Measurements from ENCODE around the gene EXD3. TPM values are rescaled to one million over a fixed set of nuclear protein-coding genes. Genes with fewer than 3 reads are reported as not detected.

The EXD3 gene
- polyA plus RNA-seq, 1 of the 3 experiments (the other 2 are of a cell fraction) = 11.5 TPM

DNA sequence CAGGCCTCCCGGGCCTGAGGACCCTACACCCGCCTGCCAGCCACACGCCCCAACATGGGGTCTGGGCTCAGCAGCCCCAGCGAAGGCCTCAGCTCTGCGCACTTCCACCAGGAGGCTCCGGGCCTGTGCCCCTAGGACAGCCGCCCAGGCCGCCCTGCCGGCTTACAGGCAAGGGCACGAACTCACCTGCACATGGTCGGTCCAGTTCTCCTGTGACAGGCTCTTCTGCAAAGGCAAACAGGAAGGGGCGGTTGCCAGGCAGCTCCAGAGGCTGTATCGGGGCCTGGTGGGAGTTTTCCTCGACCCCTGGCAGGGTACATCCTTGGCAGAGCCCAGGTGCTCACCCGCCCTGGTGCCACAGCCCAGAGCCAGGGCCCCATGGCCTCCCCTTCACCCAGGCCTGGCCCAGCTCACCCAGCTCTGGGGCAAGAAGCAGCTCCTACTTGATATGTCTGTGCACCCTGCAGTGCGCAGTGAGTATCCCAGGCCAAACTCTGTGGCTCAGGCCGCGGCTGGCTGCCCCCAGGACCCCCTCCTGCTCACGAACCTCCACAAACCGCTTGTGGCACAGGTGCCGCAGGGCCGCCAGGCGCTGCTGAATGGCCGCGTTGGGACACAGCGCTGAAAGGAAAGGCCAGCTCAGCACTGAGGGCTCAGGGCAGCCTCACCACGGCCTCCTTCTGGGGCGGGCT lies 68.7 kb downstream of the EXD3 start (continued):
- TF ChIP-seq TAF1 (IDR thresholded peaks at IDR 0.05; ENCODE audit: borderline replicate concordance, low read depth, low read length) (no peak), GATA2 (CRISPR knock-in tag; IDR thresholded peaks at IDR 0.05) (no peak)

DNA sequence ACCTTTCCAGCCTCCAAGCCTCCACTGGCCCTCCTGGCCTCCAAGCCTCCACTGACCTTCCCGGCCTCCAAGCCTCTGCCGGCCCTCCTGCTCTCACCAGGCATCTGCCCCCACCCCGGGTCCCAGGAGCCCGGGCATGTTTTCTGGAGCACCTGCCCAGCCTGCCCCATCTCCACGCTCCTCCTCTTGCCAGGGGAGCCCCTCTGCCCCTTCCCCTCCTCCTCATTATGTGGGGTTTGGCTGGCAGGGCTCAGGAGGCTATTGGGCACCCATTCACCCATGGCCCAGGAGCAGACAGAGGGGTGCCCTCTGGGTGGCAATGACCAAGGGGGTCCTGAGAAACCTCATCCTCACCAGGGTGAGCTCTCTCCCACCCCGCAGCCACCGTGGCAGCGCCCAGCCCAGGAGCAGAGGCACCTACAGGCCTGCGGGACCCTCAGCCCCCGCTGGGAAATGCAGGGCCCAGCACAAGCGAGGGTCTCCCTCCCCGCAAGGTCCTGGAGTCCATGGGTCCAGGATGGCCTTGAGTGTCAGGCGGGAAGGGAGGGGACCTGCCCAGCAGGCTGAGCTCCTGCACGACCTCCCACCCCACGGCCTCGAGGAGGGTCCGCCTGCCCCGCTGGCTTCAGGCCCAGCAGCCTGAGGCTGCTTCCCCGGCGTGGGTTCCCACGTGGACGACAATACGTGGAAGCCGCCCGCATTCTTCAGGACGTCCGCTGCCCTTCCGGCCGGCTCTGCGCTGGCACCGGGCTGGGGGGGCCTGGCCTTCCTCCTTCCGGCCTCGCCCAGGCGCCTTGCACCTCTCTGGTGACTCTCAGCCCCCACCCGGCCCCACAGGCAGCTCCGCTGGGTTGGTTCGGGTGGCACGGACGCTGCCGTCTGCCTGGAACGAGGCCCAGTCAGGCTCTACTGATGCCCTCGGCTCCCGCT lies 69.5 kb downstream of the EXD3 start:
- Histone ChIP-seq H3K9ac (no peak overlapping the region), H3K36me3 (replicated peaks in 1 of 2; ENCODE audit: control insufficient read depth in 1 of 2, insufficient read depth in 2 of 2, low read length in 1 of 2) (no peaks in the 10 kb centered on the region), H2AFZ (ENCODE audit: low read depth) (no peak overlapping the region), H3K27me3 (ENCODE audit: insufficient read depth) (no peaks in the 10 kb centered on the region), H3K4me1 (ENCODE audit: control insufficient read depth in 1 of 2, insufficient read depth in 2 of 2, low read depth in 1 of 2, low read length in 1 of 2) (no peaks in the 10 kb centered on the region), H3K79me2 (ENCODE audit: insufficient read depth) (no peaks in the 10 kb centered on the region), H4K20me1 (ENCODE audit: insufficient read depth) (no peaks in the 10 kb centered on the region), H3K9me2 (no peaks in the 10 kb centered on the region), H3K27ac (ENCODE audit: low read depth in 2 of 2, low read length in 1 of 2) (no peak overlapping the region), H3K9me3 (no peaks in the 10 kb centered on the region), H3F3A (replicated peaks; ENCODE audit: insufficient read depth) (no peaks in the 10 kb centered on the region), H3K4me3 (ENCODE audit: low read depth in 2 of 2, low read length in 1 of 2) (no peak overlapping the region), H3K4me2 (no peak overlapping the region)
- DNase-seq = no peak
- ChIA-PET CTCF (no interaction called here), POLR2A (no interaction called here)
- TF ChIP-seq, protein P1, sequence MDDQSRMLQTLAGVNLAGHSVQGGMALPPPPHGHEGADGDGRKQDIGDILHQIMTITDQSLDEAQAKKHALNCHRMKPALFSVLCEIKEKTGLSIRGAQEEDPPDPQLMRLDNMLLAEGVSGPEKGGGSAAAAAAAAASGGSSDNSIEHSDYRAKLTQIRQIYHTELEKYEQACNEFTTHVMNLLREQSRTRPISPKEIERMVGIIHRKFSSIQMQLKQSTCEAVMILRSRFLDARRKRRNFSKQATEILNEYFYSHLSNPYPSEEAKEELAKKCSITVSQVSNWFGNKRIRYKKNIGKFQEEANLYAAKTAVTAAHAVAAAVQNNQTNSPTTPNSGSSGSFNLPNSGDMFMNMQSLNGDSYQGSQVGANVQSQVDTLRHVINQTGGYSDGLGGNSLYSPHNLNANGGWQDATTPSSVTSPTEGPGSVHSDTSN (IDR thresholded peaks at IDR 0.05) = no peak
- TF ChIP-seq MEF2A (IDR thresholded peaks at IDR 0.05; ENCODE audit: borderline replicate concordance, low read depth) (no peak), ELF1 (IDR thresholded peaks at IDR 0.05) (no peak), GABPA (IDR thresholded peaks at IDR 0.05; ENCODE audit: low read depth) (no peak), TEAD4 (IDR thresholded peaks at IDR 0.05; ENCODE audit: borderline replicate concordance, insufficient read depth) (no peak), TCF12 (IDR thresholded peaks at IDR 0.05) (no peak), NFIC (IDR thresholded peaks at IDR 0.05; ENCODE audit: borderline replicate concordance) (no peak), SIN3A (IDR thresholded peaks at IDR 0.05; ENCODE audit: borderline replicate concordance, low read depth, low read length) (no peak), GATA2 (CRISPR knock-in tag; IDR thresholded peaks at IDR 0.05) (no peak), SMC3 (IDR thresholded peaks at IDR 0.05; ENCODE audit: low read depth, low read length) (no peak), RCOR1 (IDR thresholded peaks at IDR 0.05; ENCODE audit: low read length) (no peak)
- TF ChIP-seq, protein P2, sequence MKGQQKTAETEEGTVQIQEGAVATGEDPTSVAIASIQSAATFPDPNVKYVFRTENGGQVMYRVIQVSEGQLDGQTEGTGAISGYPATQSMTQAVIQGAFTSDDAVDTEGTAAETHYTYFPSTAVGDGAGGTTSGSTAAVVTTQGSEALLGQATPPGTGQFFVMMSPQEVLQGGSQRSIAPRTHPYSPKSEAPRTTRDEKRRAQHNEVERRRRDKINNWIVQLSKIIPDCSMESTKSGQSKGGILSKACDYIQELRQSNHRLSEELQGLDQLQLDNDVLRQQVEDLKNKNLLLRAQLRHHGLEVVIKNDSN (IDR thresholded peaks at IDR 0.05; ENCODE audit: borderline replicate concordance, low read depth) = no peak
- TF ChIP-seq, protein P3, sequence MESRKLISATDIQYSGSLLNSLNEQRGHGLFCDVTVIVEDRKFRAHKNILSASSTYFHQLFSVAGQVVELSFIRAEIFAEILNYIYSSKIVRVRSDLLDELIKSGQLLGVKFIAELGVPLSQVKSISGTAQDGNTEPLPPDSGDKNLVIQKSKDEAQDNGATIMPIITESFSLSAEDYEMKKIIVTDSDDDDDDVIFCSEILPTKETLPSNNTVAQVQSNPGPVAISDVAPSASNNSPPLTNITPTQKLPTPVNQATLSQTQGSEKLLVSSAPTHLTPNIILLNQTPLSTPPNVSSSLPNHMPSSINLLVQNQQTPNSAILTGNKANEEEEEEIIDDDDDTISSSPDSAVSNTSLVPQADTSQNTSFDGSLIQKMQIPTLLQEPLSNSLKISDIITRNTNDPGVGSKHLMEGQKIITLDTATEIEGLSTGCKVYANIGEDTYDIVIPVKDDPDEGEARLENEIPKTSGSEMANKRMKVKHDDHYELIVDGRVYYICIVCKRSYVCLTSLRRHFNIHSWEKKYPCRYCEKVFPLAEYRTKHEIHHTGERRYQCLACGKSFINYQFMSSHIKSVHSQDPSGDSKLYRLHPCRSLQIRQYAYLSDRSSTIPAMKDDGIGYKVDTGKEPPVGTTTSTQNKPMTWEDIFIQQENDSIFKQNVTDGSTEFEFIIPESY (IDR thresholded peaks at IDR 0.05; ENCODE audit: borderline replicate concordance, low read depth) = no peak
- TF ChIP-seq, protein P4, sequence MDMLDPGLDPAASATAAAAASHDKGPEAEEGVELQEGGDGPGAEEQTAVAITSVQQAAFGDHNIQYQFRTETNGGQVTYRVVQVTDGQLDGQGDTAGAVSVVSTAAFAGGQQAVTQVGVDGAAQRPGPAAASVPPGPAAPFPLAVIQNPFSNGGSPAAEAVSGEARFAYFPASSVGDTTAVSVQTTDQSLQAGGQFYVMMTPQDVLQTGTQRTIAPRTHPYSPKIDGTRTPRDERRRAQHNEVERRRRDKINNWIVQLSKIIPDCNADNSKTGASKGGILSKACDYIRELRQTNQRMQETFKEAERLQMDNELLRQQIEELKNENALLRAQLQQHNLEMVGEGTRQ (IDR thresholded peaks at IDR 0.05; ENCODE audit: borderline replicate concordance, low read depth, low read length) = no peak
- TF ChIP-seq, protein P5, sequence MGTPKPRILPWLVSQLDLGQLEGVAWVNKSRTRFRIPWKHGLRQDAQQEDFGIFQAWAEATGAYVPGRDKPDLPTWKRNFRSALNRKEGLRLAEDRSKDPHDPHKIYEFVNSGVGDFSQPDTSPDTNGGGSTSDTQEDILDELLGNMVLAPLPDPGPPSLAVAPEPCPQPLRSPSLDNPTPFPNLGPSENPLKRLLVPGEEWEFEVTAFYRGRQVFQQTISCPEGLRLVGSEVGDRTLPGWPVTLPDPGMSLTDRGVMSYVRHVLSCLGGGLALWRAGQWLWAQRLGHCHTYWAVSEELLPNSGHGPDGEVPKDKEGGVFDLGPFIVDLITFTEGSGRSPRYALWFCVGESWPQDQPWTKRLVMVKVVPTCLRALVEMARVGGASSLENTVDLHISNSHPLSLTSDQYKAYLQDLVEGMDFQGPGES (IDR thresholded peaks at IDR 0.05; ENCODE audit: low read depth, low read length) = no peak
- TF ChIP-seq, protein P6, sequence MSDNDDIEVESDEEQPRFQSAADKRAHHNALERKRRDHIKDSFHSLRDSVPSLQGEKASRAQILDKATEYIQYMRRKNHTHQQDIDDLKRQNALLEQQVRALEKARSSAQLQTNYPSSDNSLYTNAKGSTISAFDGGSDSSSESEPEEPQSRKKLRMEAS (IDR thresholded peaks at IDR 0.05; ENCODE audit: low read depth) = no peak
- TF ChIP-seq, protein P7, sequence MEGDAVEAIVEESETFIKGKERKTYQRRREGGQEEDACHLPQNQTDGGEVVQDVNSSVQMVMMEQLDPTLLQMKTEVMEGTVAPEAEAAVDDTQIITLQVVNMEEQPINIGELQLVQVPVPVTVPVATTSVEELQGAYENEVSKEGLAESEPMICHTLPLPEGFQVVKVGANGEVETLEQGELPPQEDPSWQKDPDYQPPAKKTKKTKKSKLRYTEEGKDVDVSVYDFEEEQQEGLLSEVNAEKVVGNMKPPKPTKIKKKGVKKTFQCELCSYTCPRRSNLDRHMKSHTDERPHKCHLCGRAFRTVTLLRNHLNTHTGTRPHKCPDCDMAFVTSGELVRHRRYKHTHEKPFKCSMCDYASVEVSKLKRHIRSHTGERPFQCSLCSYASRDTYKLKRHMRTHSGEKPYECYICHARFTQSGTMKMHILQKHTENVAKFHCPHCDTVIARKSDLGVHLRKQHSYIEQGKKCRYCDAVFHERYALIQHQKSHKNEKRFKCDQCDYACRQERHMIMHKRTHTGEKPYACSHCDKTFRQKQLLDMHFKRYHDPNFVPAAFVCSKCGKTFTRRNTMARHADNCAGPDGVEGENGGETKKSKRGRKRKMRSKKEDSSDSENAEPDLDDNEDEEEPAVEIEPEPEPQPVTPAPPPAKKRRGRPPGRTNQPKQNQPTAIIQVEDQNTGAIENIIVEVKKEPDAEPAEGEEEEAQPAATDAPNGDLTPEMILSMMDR (IDR thresholded peaks at IDR 0.05) = no peak
- WGBS (ENCODE audit: low lambda C conversion rate) = 85% methylated on average over 22 of the region's 43 CpGs

Measured in SK-N-SH (cell line).